HEK293 (cell line): ENCODE measurements around the gene SLC38A10.

Experiments
- GLIS2 ChIP-seq: fragments of 450-650 bp; formaldehyde crosslinking; IDR thresholded peaks from 2 replicates; pipeline ENCODE4 v1.5.1; 2016; ENCODE audit warnings: missing biosample characterization, missing genetic modification characterization
- PRDM1 ChIP-seq: fragments of 450-650 bp; formaldehyde crosslinking; IDR thresholded peaks from 2 replicates; pipeline ENCODE4; 2016; ENCODE audit warnings: missing biosample characterization, missing genetic modification characterization
- PRDM10 ChIP-seq: fragments of 450-650 bp; formaldehyde crosslinking; IDR thresholded peaks from 2 replicates; pipeline ENCODE4 v1.5.1; 2016; ENCODE audit warnings: missing biosample characterization, missing genetic modification characterization
- ZNF121 ChIP-seq: fragments of 450-650 bp; formaldehyde crosslinking; IDR thresholded peaks from 2 replicates; pipeline ENCODE4 v1.5.1; 2016; ENCODE audit warnings: missing biosample characterization, missing genetic modification characterization
- ZNF274 ChIP-seq, 2 experiments: fragments of 200-500 bp in 1 of 2; fragments of 450-650 bp in 1 of 2; sonication (Bioruptor generic) in 1 of 2; formaldehyde crosslinking in 1 of 2; IDR thresholded peaks; 2 replicates each; pipeline versions ENCODE4 v1.5.1 to v1.6.1; 2014 to 2016; ENCODE audit warnings: borderline replicate concordance in 1 of 2, inconsistent platforms in 1 of 2, low read length in 1 of 2, missing biosample characterization in 1 of 2, missing genetic modification characterization in 1 of 2
- ZNF530 ChIP-seq: fragments of 450-650 bp; formaldehyde crosslinking; IDR thresholded peaks from 2 replicates; pipeline ENCODE4 v1.5.1; 2016; ENCODE audit warnings: low read depth, missing biosample characterization, missing genetic modification characterization
- ZNF561 ChIP-seq: fragments of 450-650 bp; IDR thresholded peaks from 2 replicates; pipeline ENCODE4 v1.5.1; 2018; ENCODE audit warnings: missing biosample characterization, missing genetic modification characterization, borderline replicate concordance
- ZNF626 ChIP-seq: fragments of 450-650 bp; sonication (Bioruptor Pico); formaldehyde crosslinking; IDR thresholded peaks from 2 replicates; pipeline ENCODE4 v1.5.1; 2018; ENCODE audit warnings: missing biosample characterization, missing genetic modification characterization, inconsistent platforms
- ZNF629 ChIP-seq: fragments of 450-650 bp; formaldehyde crosslinking; IDR thresholded peaks from 2 replicates; pipeline ENCODE4 v1.5.1; 2017; ENCODE audit warnings: missing biosample characterization, missing genetic modification characterization
- TF ChIP-seq, protein P1 (sequence below): fragments of 450-650 bp; formaldehyde crosslinking; IDR thresholded peaks from 2 replicates; pipeline ENCODE4 v1.5.1; 2016; ENCODE audit warnings: missing biosample characterization, missing genetic modification characterization

- TF ChIP-seq ZNF530 (no peak), PRDM10 (tag by site-specific recombination) (no peak), ZNF629 (tag by site-specific recombination) (no peak), PRDM1 (tag by site-specific recombination) (no peak), ZNF121 (no peak), ZNF626 (tag by site-specific recombination) (no peak), GLIS2 (tag by site-specific recombination) (no peak), ZNF561 (no peak), ZNF274 (IDR thresholded peaks at IDR 0.05; ENCODE audit: low read length) (no peak), ZNF274 (tag by site-specific recombination; IDR thresholded peaks at IDR 0.05; ENCODE audit: borderline replicate concordance) (no peak)
- TF ChIP-seq, protein P1, sequence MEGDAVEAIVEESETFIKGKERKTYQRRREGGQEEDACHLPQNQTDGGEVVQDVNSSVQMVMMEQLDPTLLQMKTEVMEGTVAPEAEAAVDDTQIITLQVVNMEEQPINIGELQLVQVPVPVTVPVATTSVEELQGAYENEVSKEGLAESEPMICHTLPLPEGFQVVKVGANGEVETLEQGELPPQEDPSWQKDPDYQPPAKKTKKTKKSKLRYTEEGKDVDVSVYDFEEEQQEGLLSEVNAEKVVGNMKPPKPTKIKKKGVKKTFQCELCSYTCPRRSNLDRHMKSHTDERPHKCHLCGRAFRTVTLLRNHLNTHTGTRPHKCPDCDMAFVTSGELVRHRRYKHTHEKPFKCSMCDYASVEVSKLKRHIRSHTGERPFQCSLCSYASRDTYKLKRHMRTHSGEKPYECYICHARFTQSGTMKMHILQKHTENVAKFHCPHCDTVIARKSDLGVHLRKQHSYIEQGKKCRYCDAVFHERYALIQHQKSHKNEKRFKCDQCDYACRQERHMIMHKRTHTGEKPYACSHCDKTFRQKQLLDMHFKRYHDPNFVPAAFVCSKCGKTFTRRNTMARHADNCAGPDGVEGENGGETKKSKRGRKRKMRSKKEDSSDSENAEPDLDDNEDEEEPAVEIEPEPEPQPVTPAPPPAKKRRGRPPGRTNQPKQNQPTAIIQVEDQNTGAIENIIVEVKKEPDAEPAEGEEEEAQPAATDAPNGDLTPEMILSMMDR = no peak
Observed at GRCh38 chr17:81210868-81211267, 84.2 kb downstream of the SLC38A10 start.
